Hematopoietic multipotent progenitor cell treated with erythropoietin and hydrocortisone succinate and interleukin-3 and kit ligand, for 15 days (in vitro differentiated cells): ENCODE data around the gene PARVA.

ENCODE experiments used
- DNase-seq: peaks from one replicate; pipeline ENCODE4 v3.0.0-alpha.2; 2015; ENCODE audit warnings: low spot score

Gene PARVA

GRCh38 chr11:12376259-12377081, 901 bp upstream of the PARVA start:
- DNase-seq, result no peak

GRCh38 chr11:12377824-12378593, 638 bp downstream of the PARVA start:
- DNase-seq, result no peak

- no peak for DNase-seq
Observed at GRCh38 chr11:12380565-12381325, 3.4 kb downstream of the PARVA start.

GRCh38 chr11:12381875-12382274, 4.5 kb downstream of the PARVA start:
- no peak for DNase-seq

- no peak for DNase-seq
Observed at GRCh38 chr11:12382451-12382850, 5.1 kb downstream of the PARVA start.

GRCh38 chr11:12386309-12386708, 8.9 kb downstream of the PARVA start:
- no peak for DNase-seq

- DNase-seq, result no peak
Observed at GRCh38 chr11:12386745-12387144, 9.4 kb downstream of the PARVA start.

GRCh38 chr11:12388173-12388572, 10.8 kb downstream of the PARVA start:
- DNase-seq, result no peak

- no peak for DNase-seq
Observed at GRCh38 chr11:12388939-12389670, 11.7 kb downstream of the PARVA start.

- DNase-seq, result no peak
Observed at GRCh38 chr11:12389676-12390657, 12.6 kb downstream of the PARVA start.

GRCh38 chr11:12390687-12391110, 13.3 kb downstream of the PARVA start:
- no peak for DNase-seq

GRCh38 chr11:12392672-12393071, 15.3 kb downstream of the PARVA start:
- DNase-seq, result no peak

- no peak for DNase-seq
Observed at GRCh38 chr11:12393691-12394090, 16.3 kb downstream of the PARVA start.

GRCh38 chr11:12394601-12395000, 17.2 kb downstream of the PARVA start:
- DNase-seq, result no peak

GRCh38 chr11:12395333-12395732, 18.0 kb downstream of the PARVA start:
- DNase-seq, result no peak

- no peak for DNase-seq
Observed at GRCh38 chr11:12397931-12398334, 20.6 kb downstream of the PARVA start.

GRCh38 chr11:12399355-12399754, 22.0 kb downstream of the PARVA start:
- no peak for DNase-seq

GRCh38 chr11:12402025-12402424, 24.7 kb downstream of the PARVA start:
- no peak for DNase-seq

- no peak for DNase-seq
Observed at GRCh38 chr11:12402691-12403120, 25.3 kb downstream of the PARVA start.
